AG09319 (cell line): Measurements from ENCODE around the gene IRF3.
A peak's percentile ranks its signal among the peaks of the same experiment; 100 is the strongest.

ENCODE experiments used
- DNase-seq: peaks from one replicate; pipeline ENCODE4 v3.0.0-alpha.2; 2010; ENCODE audit warnings: low read depth; ENCODE audit errors: extremely low read depth
- TF ChIP-seq, protein P1 (sequence below): IDR thresholded peaks from 2 replicates; pipeline ENCODE4 v1.5.1; 2011; ENCODE audit warnings: low read depth, mild to moderate bottlenecking, inconsistent platforms, low read length, moderate library complexity

IRF3 gene

DNA sequence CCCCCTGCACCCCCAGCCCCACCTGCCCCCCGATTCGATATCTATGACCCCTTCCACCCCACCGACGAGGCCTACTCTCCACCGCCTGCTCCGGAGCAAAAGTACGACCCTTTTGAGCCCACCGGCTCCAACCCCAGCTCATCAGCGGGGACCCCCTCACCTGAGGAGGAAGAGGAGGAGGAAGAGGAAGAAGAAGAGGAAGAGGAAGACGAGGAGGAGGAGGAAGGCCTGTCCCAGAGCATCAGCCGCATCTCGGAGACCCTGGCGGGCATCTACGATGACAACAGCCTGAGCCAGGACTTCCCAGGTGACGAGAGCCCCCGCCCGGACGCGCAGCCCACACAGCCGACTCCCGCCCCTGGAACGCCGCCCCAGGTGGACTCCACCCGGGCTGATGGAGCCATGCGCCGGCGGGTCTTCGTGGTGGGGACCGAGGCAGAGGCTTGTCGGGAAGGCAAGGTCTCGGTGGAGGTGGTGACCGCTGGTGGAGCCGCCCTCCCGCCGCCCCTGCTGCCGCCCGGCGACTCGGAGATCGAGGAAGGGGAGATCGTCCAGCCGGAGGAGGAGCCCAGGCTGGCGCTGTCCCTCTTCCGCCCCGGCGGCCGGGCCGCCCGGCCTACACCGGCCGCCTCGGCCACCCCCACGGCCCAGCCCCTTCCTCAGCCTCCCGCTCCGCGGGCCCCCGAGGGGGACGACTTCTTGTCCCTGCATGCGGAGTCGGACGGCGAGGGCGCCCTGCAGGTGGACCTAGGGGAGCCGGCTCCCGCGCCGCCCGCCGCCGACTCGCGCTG is 14.4 kb downstream of the IRF3 start:
- TF ChIP-seq, protein P1, sequence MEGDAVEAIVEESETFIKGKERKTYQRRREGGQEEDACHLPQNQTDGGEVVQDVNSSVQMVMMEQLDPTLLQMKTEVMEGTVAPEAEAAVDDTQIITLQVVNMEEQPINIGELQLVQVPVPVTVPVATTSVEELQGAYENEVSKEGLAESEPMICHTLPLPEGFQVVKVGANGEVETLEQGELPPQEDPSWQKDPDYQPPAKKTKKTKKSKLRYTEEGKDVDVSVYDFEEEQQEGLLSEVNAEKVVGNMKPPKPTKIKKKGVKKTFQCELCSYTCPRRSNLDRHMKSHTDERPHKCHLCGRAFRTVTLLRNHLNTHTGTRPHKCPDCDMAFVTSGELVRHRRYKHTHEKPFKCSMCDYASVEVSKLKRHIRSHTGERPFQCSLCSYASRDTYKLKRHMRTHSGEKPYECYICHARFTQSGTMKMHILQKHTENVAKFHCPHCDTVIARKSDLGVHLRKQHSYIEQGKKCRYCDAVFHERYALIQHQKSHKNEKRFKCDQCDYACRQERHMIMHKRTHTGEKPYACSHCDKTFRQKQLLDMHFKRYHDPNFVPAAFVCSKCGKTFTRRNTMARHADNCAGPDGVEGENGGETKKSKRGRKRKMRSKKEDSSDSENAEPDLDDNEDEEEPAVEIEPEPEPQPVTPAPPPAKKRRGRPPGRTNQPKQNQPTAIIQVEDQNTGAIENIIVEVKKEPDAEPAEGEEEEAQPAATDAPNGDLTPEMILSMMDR = no peak
- DNase-seq = no peak

DNA sequence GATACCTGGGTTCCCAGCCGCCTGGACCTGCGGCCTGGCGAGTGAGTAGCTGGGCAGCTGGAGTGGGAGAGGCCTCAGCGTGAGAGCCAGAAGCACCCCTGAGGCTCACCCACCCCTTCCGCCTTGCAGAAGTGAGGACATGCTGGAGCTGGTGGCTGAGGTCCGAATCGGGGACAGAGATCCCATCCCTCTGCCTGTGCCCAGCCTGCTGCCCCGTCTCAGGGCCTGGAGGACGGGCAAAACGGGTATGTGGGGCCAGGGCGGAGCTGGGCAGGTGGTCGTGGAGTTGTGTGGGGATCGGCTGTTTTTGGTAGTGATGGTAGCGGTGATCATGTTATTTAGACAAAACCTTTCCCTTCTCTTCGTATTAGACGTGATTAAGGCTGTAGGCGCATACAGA is 19.1 kb downstream of the IRF3 start:
- DNase-seq = no peak
- TF ChIP-seq, protein P1 = no peak

DNA sequence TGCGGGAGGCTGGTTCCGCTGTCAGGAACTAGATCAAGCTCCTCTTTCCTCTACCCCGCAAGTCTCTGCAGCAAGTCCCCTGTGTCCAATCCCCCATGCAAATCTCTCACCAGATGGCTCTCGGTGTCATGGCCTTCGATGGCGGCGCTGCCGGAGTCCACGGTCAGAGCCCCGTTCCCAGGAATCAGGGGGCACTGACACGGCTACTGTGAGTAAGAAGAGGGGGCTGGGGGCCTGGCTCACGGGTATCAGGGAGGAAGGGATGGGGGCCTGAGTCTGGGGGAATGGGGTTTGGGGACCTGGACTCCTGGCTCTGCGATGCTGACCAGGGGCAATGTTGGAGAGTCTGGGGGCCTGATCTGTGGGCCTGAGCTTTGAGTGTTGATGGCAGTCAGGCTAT is 19.7 kb downstream of the IRF3 start:
- no peak for DNase-seq
- TF ChIP-seq, protein P1 = no peak

DNA sequence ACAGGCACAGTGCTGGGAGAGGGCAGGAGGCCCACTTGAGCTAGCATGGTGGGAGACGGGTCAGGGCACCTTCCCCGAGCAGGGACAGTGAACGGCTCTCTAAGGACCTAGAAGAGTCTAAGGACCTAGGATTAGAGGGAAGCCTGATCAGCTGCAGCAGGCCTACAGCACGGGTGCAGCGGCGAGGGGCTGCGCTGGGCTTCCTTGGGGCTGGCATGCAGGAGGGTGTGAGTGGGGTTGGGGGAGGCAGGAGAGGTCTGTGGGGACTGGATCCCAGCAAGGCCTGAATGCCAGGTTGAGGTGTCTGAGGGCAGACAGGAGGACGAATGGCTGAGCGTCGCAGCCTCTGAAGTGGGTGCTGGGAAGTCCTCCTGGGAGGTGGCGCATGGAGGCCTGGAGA is 20.1 kb downstream of the IRF3 start:
- no peak for DNase-seq
- TF ChIP-seq, protein P1 = no peak

DNA sequence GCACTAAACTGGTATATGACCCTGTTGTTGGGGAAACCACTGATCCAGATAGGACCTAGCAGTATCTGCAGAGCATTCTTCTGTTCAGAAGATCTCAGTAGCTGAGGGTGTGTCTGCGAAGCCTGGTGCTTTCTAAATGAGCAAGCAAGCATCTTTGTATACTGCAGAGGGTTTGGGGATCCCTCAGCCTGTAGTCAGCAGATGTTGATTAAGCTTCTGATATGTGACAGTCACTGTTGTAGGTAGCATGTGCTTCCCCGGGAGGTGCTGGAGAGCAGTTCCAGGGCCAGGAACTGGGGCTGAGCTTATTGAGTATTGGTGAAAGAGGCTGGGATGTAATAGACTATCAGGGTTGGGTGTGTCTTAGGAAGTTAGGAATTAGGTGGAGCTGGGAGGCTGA is 22.2 kb downstream of the IRF3 start:
- TF ChIP-seq, protein P1 = no peak

DNA sequence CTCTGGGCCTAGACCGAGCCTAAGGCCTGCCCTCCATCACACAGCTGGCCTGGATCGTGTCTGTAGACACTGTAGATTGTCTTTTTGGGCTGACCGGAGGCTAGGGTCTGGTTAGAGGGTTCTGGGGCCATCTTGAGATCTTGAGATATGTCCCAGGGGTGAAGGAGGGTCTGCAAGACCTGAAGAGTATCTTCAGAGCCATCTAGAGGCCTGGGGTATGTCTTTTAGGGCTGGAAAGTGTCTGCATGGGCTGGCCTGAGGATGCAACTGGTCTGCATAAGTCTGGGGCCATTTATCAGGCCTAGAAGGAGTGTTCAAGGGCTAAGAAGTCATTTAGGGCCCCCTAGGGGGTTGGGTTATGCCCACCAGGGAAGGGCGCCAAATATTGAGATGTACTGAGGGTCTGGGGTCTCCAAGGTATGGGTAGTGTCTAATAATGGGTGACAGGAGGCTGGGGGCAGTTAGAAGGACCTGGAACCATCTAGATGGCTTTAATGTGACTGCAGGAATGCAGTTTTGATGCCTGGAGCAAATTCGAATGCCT is 23.1 kb downstream of the IRF3 start:
- DNase-seq = no peak
- TF ChIP-seq, protein P1 = no peak

More for the DNA sequence above, 22.2 kb downstream of the IRF3 start:
- DNase-seq = no peak

DNA sequence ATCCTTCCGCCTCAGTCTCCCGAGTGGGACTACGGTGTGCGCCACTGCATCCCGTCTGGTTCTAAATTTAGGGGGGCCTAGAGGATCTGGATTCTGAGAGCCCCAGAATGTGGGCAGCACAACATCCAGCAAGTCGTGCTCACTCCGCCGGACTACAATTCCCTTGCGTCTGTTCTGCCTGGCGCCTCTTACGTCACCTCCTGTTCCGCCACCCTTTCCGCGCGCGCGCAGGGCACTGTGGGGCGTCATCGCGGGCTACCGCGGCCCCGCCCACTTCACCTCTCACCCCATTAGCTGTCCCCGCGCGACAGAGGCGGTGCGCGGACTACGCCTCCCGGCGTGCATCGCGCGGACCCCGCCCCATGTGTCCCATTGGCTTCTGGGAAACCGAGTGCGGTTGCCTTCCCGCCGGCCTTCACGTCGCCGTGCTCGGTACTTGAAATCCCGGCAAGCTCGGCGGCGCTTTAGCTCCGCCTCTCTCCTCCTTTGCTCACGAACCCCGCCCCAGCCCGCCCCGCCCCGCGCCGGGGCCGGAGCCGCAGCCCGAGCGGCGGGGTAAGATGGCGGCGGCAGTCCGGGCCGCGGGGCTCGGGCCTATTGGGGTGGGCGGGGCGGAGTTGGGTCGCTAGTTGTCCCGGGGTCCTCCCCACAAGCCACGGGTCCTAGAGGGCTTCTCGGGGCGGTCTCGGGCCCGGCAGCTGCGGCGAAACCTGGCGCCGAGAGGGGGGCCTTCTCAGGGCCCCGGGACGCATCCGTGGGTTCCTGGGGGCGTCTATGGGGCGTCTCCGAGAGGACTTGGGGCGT is 23.8 kb downstream of the IRF3 start, which contains the start of gene SCAF1:
Gene SCAF1, plus strand, starts transcription at position 522 of the 804 bp plus-strand sequence. CDS start 2,818 bp downstream, outside the sequence.
- TF ChIP-seq, protein P1 = no peak
- peak; percentile 99 for DNase-seq
